ENCODE results near the gene SAYSD1. TPM values are rescaled to one million over a fixed set of nuclear protein-coding genes. Genes with fewer than 3 reads are reported as not detected.

Gene SAYSD1
- total RNA-seq, 1 experiment from 2014 or later: 8.8 TPM

DNA sequence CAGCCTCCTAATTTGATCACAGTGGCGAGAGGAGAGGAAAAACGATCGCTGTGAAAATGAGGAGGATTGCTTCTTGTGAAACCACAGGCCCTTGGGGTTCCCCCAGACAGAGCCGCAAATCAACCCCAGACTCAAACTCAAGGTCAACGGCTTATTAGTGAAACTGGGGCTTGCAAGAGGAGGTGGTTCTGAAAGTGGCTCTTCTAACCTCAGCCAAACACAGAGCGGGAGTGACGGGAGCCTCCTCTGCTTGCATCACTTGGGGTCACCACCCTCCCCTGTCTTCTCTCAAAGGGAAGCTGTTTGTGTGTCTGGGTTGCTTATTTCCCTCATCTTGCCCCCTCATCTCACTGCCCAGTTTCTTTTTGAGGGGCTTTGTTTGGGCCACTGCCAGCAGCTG lies 28.7 kb downstream of the SAYSD1 start:
- in situ Hi-C loops (cut with HindIII; ENCODE audit: low pct_unique_long_range_greater_than_20kb, low sequenced_read_pairs): no loop called here
- no peak for DNase-seq (ENCODE audit: low read depth, low spot score)

DNA sequence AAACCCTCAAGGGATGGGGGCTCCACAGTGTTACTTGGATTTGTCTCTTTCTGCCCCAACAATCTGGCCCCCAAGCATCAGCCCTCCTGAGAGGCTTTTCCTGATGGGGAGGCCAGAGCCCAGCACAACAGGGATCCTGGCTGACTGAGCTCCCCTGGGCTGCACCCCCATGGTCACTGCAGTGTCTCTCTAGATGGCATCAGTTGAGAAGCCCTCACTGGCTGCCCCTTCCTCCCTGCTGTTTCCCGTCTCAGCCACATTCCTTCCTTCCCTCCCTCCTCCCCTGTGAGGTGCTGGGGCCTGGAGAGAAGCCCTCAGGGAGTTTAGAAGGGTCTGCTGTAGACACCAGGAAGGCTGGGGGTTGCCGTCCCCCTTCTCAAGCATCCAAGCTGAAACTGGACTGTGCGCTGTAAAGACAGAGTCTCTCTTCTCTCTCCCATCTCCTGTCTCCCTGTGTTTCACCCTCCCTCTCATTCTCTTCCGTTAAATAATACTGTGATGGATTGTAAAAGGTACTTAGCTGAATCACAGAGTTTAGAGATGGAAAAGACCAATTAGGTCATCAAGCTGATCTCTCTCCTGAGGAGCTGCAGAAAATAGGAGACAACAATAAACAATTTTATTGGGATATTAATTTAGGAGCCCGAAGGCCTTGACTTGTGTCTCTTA lies 29.7 kb downstream of the SAYSD1 start:
- in situ Hi-C loops (cut with HindIII; ENCODE audit: low pct_unique_long_range_greater_than_20kb, low sequenced_read_pairs): no loop called here
- no peak for DNase-seq (ENCODE audit: low read depth, low spot score)

DNA sequence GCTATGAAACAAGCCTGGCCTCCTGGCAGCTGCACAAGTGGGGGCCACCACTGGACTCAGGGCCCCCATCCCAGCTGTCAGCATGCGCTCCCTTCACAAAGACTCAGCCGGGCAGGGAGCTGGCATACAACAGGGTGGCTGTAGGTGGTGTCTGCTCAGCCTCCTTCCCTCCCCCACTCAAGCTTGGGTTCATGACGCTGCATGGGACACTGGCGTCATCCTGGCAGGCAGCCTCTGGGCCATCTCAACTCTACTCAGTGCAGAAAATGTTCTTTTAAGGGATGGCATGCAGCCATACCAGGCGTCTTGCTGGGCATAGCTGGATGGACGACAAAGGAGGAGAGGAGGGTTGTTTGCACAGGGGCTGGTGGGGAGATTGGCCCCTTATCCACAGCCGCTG lies 30.5 kb downstream of the SAYSD1 start:
- no peak for DNase-seq (ENCODE audit: low read depth, low spot score)
- in situ Hi-C loops (cut with HindIII; ENCODE audit: low pct_unique_long_range_greater_than_20kb, low sequenced_read_pairs): no loop called here

DNA sequence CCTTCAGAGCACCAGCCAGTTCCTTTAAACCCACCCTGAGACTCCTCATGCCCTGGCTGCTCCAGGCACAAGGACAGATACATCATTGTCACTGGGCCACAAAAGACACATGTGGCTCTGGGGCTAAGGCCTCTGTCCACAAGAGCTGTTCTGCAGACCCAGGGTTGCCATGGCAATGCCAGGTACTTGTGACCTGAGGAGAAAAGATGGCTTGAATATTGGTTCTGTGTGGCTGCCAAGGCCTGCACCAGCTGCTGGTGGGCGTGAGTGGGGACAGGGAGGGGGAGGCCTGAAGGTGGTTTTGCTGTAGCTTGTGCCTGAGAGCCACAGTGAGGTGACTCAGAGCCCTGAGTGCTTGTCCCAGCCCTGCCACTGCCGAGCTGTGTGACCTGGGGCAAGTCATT lies 31.8 kb downstream of the SAYSD1 start:
- in situ Hi-C loops (cut with HindIII; ENCODE audit: low pct_unique_long_range_greater_than_20kb, low sequenced_read_pairs): no loop called here
- DNase-seq (ENCODE audit: low read depth, low spot score): no peak

DNA sequence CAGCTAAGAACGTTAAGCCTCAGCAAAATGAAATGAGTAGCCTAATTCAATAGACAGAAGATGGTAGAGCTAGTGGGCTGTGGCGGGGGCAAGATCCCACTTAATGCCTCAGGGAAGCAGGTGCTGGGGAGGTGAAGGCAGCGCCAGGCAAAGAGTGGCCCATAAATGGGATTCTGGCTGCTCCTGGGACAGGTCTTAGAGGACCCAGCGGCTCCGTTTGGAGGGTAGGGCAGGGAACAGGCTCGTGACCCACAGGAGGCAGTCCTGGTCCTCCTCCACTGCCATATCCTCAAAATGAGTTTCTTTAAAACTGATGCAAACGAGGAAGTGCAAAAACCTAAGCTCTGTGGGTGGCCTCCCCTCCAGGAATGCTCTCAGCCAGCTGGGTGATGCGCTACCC lies 32.7 kb downstream of the SAYSD1 start:
- DNase-seq (ENCODE audit: low read depth, low spot score): no peak
- in situ Hi-C loops (cut with HindIII; ENCODE audit: low pct_unique_long_range_greater_than_20kb, low sequenced_read_pairs): no loop called here

DNA sequence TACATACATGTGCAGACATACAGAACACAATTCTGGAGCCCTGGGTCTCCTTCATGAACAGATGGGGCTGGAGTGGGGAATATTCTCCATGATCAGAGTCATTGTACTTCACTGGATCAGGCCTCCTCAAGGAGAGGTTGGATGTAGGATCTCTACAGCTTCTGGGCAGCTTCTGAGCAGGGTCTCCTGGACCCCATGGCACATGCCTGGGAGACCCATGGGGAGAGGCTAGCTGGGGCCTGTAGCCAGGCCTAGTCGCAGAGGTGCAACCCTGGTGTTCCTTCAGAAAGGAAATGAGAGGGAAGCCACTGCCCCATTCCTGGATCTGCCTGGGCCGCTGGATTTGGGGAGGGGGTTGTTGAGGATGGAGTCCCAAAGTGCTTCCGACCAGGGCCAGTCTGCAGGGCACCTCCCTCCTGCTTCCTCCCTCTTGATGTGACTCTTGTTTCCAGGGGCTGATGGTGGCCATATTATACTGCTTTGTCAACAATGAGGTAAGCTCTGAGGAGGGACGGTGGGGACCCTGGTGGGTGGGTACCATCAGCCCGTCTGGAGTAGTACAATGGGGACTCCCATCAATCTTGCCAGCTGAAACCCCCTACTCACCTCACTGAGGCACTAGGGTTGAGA lies 34.6 kb downstream of the SAYSD1 start:
- in situ Hi-C loops (cut with HindIII; ENCODE audit: low pct_unique_long_range_greater_than_20kb, low sequenced_read_pairs): no loop called here

DNA sequence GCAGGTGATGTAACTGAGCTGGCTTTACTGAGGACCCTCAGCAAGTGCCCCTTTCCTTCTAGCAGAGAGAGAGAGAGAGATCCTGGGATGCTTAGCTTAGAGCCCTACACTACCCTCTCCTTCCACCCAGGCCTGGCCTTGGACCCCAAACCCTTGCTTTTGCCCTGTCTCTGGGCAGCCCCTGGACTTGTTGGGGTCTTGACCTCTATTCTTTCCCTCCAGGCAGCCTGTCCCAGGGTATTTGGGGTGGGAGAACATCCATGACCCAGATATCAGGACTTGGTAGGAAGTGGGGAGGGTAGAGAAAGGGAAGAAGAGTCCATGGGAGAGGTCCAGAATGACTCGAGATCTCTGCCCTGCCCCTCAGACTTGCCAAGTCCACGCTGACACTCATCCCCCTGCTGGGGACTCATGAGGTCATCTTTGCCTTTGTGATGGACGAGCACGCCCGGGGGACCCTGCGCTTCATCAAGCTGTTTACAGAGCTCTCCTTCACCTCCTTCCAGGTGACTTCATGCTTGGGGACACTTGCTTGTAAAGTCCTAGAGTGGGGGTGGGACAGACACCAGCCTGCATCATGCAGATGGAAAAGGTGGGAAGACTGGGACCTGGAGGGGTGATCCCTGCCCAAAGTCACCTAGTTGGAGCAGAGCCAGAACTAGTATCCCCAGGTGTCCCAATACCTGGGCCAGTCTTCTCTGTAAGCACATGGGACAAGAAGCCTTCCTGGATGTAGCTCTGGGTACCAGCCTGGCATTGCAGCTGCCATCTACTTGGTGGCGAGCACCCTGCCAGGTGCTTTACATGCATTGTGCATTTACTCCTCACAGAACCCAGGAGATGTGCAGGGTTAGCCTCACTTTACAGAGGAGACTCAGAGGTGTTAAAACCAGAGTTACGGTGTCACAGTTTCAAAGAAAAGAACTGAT lies 35.5 kb downstream of the SAYSD1 start:
- in situ Hi-C loops (cut with HindIII; ENCODE audit: low pct_unique_long_range_greater_than_20kb, low sequenced_read_pairs): no loop called here
- no peak for DNase-seq (ENCODE audit: low read depth, low spot score)

More for the DNA sequence above, 34.6 kb downstream of the SAYSD1 start:
- no peak for DNase-seq (ENCODE audit: low read depth, low spot score)

DNA sequence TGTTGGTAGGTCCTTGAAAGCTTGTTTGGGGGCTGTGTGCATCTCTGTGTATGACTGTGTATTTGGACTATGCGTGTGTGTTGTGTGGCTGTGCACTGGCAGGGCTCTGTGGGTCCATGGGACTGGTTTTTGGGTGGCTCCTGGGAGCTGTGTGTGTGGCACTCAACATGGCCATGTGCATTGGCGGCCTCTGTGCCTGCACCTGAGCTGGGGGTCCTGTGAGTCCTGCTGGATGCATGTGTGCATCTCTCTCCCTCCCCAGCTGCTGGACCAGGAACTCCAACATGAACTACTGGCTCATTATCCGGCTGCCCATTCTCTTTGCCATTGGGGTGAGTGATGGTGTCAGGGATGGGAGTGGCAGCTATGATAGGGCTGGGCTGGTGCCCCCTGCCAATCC lies 36.3 kb downstream of the SAYSD1 start:
- in situ Hi-C loops (cut with HindIII; ENCODE audit: low pct_unique_long_range_greater_than_20kb, low sequenced_read_pairs): no loop called here
- no peak for DNase-seq (ENCODE audit: low read depth, low spot score)

DNA sequence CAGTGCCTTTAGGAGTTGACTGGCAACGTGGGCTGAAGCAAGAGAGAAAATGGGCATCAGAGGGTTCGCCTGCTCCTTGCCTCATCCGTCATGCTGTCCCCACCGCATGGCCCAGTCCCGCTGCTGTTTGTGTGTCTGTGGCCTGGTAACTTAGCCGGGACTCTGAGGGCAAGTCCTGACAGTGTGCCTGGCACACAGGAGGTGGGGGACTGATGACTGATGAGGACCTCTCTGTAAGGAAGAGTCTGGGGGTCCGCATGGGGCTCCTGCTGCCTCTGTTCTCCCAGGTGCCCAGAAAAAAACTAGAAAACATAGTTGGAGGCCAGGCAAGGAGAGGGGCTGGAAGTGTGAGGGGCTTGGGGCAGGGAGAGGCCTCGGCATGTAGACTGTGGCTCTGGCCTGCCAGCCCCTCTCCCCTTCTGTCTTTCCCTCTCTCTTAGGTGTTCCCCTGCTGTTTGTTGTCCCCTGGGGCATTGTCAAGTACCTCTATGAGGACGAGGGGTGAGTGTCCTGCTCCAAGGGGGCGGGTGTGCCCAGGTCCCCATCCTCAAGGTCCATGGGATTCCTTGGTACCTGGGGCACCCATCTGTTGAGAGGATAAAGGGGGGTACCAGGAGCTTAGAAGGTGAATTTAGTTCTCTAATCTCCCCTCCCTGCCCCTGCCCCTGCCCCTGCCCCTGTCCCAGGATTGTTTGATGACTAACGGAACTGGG lies 36.9 kb downstream of the SAYSD1 start:
- no peak for DNase-seq (ENCODE audit: low read depth, low spot score)
- in situ Hi-C loops (cut with HindIII; ENCODE audit: low pct_unique_long_range_greater_than_20kb, low sequenced_read_pairs): no loop called here

DNA sequence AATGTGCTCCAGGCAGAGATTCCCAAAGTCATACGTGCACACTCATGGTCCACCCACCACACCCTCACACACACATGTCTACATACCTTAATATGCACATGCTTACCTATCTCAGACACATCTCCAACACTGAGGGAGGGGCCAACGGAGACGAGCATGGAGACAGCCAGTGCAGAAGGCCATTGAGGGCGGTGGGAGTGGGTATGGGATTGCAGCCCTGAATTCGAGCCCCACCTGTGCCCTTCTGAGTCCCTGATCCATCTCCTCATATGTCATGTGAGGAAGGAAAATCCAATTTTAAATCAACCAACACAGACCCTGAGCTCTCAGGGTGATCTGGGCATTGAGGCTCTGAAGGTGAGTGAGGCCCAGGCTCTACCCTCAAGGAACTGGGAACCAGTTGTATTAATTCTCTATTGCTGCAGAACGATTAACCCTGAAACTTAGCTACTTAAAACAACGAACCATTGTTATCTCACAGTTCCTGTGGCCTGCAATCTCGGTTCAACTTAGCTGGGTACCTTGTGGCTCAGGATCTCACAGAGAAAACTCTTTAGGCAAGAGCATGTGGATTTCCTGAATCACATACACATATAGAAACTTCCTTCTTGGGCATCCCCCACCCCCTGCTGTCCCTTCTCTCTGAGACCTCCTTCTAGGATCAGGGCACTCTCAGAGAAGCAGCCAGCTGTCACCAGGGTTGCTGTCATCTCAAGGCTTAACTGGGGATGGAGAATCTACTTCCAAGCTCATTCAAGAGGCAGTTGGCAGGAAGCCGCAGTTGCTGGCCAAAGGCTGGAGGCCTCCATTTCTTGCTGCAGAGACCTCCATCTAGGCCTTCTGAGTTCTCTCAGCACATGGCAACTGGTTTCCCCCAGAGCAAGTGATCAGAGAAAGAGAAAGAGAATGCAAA lies 38.1 kb downstream of the SAYSD1 start:
- in situ Hi-C loops (cut with HindIII; ENCODE audit: low pct_unique_long_range_greater_than_20kb, low sequenced_read_pairs): no loop called here
- no peak for DNase-seq (ENCODE audit: low read depth, low spot score)

DNA sequence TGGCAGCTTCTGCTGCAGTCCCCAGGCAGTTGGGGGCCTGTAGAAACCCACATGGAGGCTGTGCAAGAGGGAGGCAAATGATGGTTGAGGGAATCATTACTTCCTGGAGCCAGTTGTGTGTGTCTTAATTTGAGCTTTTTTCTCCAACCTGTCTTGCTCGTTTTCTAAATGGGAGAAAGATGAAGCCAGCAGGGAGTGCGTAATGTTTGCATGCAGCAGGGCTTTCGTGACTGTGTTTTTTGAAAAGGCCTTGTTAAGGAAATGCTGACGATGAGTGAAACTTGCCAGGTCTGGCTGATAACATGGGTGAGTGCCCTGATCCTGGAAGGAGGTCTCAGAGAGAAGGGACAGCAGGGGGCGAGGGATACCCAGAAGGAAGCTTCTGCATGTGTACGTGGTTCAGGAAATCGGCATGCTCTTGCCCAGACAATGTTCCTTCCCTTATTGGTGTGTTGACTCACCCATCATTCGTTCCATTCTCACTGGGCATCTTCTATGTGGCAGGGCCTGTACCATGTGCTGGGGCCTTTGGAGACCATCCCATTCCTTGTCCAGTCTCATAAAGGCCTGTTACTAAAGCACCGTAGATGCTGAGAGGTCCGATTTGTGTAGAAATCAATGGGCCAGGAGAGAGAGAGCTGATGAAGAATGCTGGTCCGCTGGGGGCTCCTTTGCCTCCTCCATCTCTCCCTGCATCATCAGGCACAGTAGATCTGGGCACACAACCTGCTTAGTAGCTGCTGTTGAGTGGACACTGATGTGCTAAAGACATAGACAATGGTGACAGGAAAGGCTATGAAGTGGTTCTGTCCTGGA lies 39.0 kb downstream of the SAYSD1 start:
- in situ Hi-C loops (cut with HindIII; ENCODE audit: low pct_unique_long_range_greater_than_20kb, low sequenced_read_pairs): no loop called here
- no peak for DNase-seq (ENCODE audit: low read depth, low spot score)

DNA sequence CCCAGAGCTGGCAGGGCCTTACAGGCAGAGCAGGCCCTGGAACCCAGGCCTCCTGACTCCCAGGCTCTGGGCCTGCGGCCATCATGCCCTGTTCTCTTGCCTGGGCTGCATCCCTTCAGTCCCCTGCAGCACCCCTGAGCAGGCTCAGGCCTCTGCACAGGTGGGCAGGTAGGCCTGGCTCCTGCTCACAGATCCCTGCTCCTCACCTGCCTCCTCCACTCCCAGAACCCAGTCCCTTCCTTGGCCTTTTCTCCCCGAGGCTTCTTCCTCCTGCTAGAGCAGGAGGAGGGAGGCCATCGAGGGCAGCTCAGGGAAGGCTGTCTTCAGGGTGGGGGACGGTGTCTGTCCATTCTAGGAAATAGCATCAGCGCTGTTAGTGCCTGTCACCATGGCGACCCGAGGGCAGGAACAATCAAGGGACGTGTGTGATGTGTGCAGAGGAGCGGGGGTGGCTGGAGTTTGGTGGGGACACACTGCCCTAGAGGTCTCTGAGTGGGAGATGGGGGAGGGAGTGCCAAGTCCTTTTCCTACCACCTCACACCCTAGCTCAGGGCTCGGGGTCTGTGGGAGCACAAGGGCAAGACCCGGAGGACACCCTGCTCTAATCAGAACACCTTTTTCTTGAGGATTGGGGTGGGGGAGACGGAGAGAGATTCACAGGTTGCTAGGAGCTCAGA lies 39.8 kb downstream of the SAYSD1 start:
- no peak for DNase-seq (ENCODE audit: low read depth, low spot score)
- in situ Hi-C loops (cut with HindIII; ENCODE audit: low pct_unique_long_range_greater_than_20kb, low sequenced_read_pairs): no loop called here

DNA sequence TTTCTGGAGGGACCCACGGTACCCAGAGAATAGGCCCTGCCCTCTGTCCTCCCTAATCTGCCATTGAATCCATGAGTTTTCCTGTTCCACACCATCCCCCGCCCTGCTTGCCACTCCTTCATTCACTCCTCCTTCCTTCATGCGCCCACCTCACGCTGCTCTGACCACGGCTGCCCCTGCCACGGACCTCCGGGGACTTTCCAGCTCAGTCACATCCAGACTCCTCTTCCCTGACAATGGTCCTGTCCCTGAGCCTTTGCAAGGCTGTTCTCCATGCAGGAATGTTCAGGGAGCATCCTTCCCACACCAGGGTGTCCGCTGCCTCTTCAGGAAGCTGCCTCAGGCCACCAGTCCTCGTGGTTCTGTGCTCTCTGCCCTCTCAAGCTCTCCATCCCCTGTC lies 40.5 kb downstream of the SAYSD1 start:
- in situ Hi-C loops (cut with HindIII; ENCODE audit: low pct_unique_long_range_greater_than_20kb, low sequenced_read_pairs): no loop called here

DNA sequence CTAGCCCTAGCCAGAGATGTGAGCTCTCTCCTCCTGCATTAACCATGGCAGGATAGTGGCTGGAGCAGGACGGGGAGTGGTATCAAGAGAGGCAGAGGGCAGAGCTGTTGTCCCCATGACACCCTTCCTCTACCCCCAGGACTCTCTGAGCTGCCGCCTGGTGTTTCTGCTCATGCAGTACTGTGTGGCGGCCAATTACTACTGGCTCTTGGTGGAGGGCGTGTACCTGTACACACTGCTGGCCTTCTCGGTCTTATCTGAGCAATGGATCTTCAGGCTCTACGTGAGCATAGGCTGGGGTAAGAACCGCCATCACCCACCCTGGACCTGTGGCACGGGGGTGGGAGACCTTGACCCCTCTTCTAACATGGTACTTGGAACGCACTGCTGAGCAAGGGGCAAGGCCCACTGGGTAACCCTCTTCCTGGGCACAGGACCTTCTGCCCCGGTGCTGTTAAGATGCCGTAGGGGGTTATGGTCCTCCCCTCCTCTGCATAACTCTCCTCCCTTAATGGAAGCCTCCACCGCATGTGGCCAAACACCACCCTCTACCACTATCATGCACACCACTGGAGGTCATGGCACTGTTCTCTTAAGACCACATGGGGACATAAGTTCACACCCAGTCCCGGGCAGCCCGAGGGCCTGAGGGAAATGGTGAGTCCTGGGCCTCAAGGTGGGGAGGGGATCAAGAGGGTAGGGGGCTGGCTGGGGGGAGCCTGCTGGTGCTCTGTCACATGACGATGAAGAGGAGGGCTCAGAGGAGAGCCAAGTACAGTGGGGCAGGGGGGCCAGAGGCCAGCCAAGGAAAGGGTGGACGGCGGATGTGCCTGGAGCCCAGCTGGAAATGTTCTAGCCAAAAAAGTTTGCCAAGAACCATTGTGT lies 41.3 kb downstream of the SAYSD1 start:
- no peak for DNase-seq (ENCODE audit: low read depth, low spot score)
- in situ Hi-C loops (cut with HindIII; ENCODE audit: low pct_unique_long_range_greater_than_20kb, low sequenced_read_pairs): no loop called here

More for the DNA sequence above, 40.5 kb downstream of the SAYSD1 start:
- no peak for DNase-seq (ENCODE audit: low read depth, low spot score)

DNA sequence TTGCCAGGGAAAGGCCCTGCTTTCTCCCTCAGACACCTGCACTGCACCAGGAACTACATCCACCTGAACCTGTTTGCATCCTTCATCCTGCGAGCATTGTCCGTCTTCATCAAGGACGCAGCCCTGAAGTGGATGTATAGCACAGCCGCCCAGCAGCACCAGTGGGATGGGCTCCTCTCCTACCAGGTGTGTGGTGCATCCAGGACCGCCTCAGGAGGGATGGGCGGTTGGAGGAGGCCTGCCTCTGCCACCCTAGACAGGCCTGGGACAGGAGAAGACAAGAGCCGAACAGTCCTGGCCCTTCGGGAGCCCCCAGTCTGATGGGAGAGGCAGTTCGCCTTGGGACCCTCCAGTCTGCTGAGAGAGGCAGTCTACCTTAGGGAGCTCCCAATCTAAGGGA lies 42.2 kb downstream of the SAYSD1 start:
- in situ Hi-C loops (cut with HindIII; ENCODE audit: low pct_unique_long_range_greater_than_20kb, low sequenced_read_pairs): no loop called here

More for the DNA sequence above, 42.2 kb downstream of the SAYSD1 start:
- DNase-seq (ENCODE audit: low read depth, low spot score): no peak
